K562 (cell line): Measurements from ENCODE around the gene ZNF865. TPM values are rescaled to one million over a fixed set of nuclear protein-coding genes. Genes with fewer than 3 reads are reported as not detected.

Experiments
- ATAC-seq: fragments of 200-7000 bp; cut with Tn5 transposase; 3 replicates; pipeline ENCODE4 v1.9.1; 2020; ENCODE audit warnings: moderate library complexity
- BruUV-seq: library from RNA; stranded (reverse); fragments of 400-500 nt; replicated peaks from 2 replicates; lab custom pipeline; 2021; lab: Mats Ljungman, UMichigan
- CTCF ChIA-PET: fragments of 300-600 bp; formaldehyde crosslinking; extraction: SDS; loops from one replicate; lab custom pipeline; 2021; ENCODE audit warnings: low intra/inter-chr PET ratio; lab: Yijun Ruan, JAX
- POLR2A ChIA-PET: fragments of 300-600, 350-650 bp; sonication (Branson Sonifier 250); formaldehyde crosslinking; extraction: SDS; loops from one replicate; lab custom pipeline; 2021; ENCODE audit warnings: antibody characterized with exemption, inconsistent platforms; lab: Yijun Ruan, JAX
- DNase-seq, 4 experiments: peaks; one replicate each; pipeline versions ENCODE4 v3.0.0 to v3.0.0-alpha.2; 2011 to 2018; ENCODE audit warnings: low spot score in 3 of 4, mixed read lengths in 3 of 4; ENCODE audit errors: extremely low read depth in 1 of 4
- FAIRE-seq: peaks from 2 replicates; lab custom pipeline; 2011; peaks lifted over from hg19 to GRCh38; lab: Jason Lieb, UNC
- H2AFZ ChIP-seq: 2 replicates; pipeline ENCODE4 v1.6.0; 2011; ENCODE audit warnings: low read depth, low read length, control low read depth, inconsistent platforms
- H3K27ac ChIP-seq: fragments of 200-600 bp; 3 replicates; pipeline ENCODE4 v1.8.0; 2011; ENCODE audit warnings: low read depth, mild to moderate bottlenecking, control low read depth, inconsistent platforms, low read length, moderate library complexity, mixed read lengths; ENCODE audit errors: extremely low read depth
- H3K27me3 ChIP-seq, 2 experiments: fragments of 300-600 bp in 1 of 2; 2 replicates in 1 of 2; 3 replicates in 1 of 2; pipeline versions ENCODE4 v1.6.0 to v1.8.0; 2011; ENCODE audit warnings: inconsistent platforms in 2 of 2, low read length in 2 of 2, mild to moderate bottlenecking in 1 of 2, mixed read lengths in 1 of 2, moderate library complexity in 1 of 2; ENCODE audit not compliant: control insufficient read depth in 2 of 2, insufficient read depth in 2 of 2
- H3K36me3 ChIP-seq: fragments of 300-600 bp; 3 replicates; pipeline ENCODE4 v1.8.0; 2011; ENCODE audit warnings: mild to moderate bottlenecking, low read length, inconsistent platforms; ENCODE audit not compliant: control insufficient read depth, insufficient read depth
- H3K4me1 ChIP-seq, 2 experiments: fragments of 200-600 bp in 1 of 2; replicated peaks in 1 of 2; 2 replicates in 1 of 2; 3 replicates in 1 of 2; pipeline versions ENCODE4 v1.5.1 to v1.8.0; 2011; ENCODE audit warnings: inconsistent platforms in 2 of 2, low read length in 2 of 2, mild to moderate bottlenecking in 1 of 2, mixed read lengths in 1 of 2, moderate library complexity in 1 of 2; ENCODE audit not compliant: control insufficient read depth in 2 of 2, insufficient read depth in 2 of 2
- H3K4me2 ChIP-seq: 2 replicates; pipeline ENCODE4 v1.6.1; 2011; ENCODE audit warnings: low read length, control low read depth, inconsistent platforms, mixed read lengths; ENCODE audit not compliant: insufficient read depth
- H3K4me3 ChIP-seq: fragments of 200-600 bp; sonication (generic), shearing (Covaris generic); 2 replicates; pipeline ENCODE4 v1.5.1; 2016; ENCODE audit warnings: control low read depth, inconsistent platforms
- H3K79me2 ChIP-seq: fragments of 200-600 bp; 3 replicates; pipeline ENCODE4 v1.8.0; 2011; ENCODE audit warnings: low read length, inconsistent platforms; ENCODE audit not compliant: control insufficient read depth, insufficient read depth
- H3K9ac ChIP-seq, 2 experiments: 2 replicates each; pipeline versions ENCODE4 v1.6.0 to v1.6.1; 2011; ENCODE audit warnings: low read depth in 2 of 2, low read length in 2 of 2, control low read depth in 1 of 2, inconsistent platforms in 1 of 2, mild to moderate bottlenecking in 1 of 2, mixed read lengths in 1 of 2; ENCODE audit not compliant: insufficient read depth in 1 of 2
- H3K9me1 ChIP-seq: one replicate; pipeline ENCODE4 v1.6.0; 2011; ENCODE audit warnings: inconsistent platforms, mild to moderate bottlenecking, low read length, moderate library complexity; ENCODE audit not compliant: control insufficient read depth, insufficient read depth
- H3K9me3 ChIP-seq: replicated peaks from 2 replicates; pipeline ENCODE4 v1.5.1; 2011; ENCODE audit warnings: low read depth, low read length, inconsistent platforms; ENCODE audit not compliant: control insufficient read depth, insufficient read depth
- H4K20me1 ChIP-seq: replicated peaks from 2 replicates; pipeline ENCODE4 v1.6.1; 2011; ENCODE audit warnings: low read length, inconsistent platforms, mixed read lengths; ENCODE audit not compliant: control insufficient read depth, insufficient read depth
- CTCF ChIP-seq, 3 experiments: IDR thresholded peaks in 2 of 3; conservative IDR thresholded peaks in 1 of 3; 2 replicates each; pipeline ENCODE4 v1.5.1; 2011 to 2012; ENCODE audit warnings: low read length in 3 of 3, mild to moderate bottlenecking in 3 of 3, control low read depth in 2 of 3, improper control_type of control experiment in 1 of 3, inconsistent platforms in 1 of 3, low read depth in 1 of 3, mixed read lengths in 1 of 3, moderate library complexity in 1 of 3; ENCODE audit not compliant: insufficient read depth in 2 of 3
- E2F4 ChIP-seq: sonication (generic); formaldehyde crosslinking; IDR thresholded peaks from 2 replicates; pipeline ENCODE4 v1.8.0; 2022; ENCODE audit warnings: mild to moderate bottlenecking, low read depth, missing genetic modification reagents
- ELK1 ChIP-seq: sonication (generic); formaldehyde crosslinking; IDR thresholded peaks from 2 replicates; pipeline ENCODE4 v1.8.1; 2022; ENCODE audit warnings: missing genetic modification reagents
- ERF ChIP-seq: fragments of 450-650 bp; formaldehyde crosslinking; IDR thresholded peaks from 2 replicates; pipeline ENCODE4 v1.4.0; 2020; ENCODE audit warnings: mild to moderate bottlenecking, mixed read lengths
- NCOA1 ChIP-seq: fragments of 450-650 bp; IDR thresholded peaks from 2 replicates; pipeline ENCODE4 v1.6.1; 2016; ENCODE audit warnings: low read depth
- TCF3 ChIP-seq: sonication (generic); formaldehyde crosslinking; IDR thresholded peaks from 2 replicates; pipeline ENCODE4 v1.4.0; 2020; ENCODE audit warnings: mild to moderate bottlenecking, missing genetic modification reagents
- THRAP3 ChIP-seq: fragments of 450-650 bp; IDR thresholded peaks from 2 replicates; pipeline ENCODE4 v1.6.1; 2016; ENCODE audit warnings: mild to moderate bottlenecking, inconsistent platforms, borderline replicate concordance
- ZZZ3 ChIP-seq: fragments of 450-650 bp; IDR thresholded peaks from 2 replicates; pipeline ENCODE4 v1.6.1; 2016; ENCODE audit warnings: antibody characterized with exemption, mild to moderate bottlenecking, moderate library complexity
- WGBS: fragments of 100-300 bp; shearing (Covaris generic); methylation state at CpG from one replicate; pipeline ENCODE4 v1.1.6; 2016; ENCODE audit warnings: low coverage, mixed read lengths; ENCODE audit not compliant: insufficient coverage; ENCODE audit errors: missing lambda C conversion rate; 5-methylcytosine and 5-hydroxymethylcytosine counted together
- in situ Hi-C: fragments of 300-500 bp; cut with MboI; formaldehyde crosslinking; loops from 4 replicates; pipeline ENCODE4 v1.15.0; 2018; ENCODE audit warnings: inconsistent platforms, mixed read lengths
- intact Hi-C: fragments of 100-400 bp; cut with micrococcal nuclease; formaldehyde crosslinking; loops from 2 replicates; pipeline ENCODE4 v1.14.2; 2022
- polyA plus RNA-seq, 8 experiments: library from polyadenylated mRNA; depleted of rRNA in 4 of 8; stranded (reverse) in 5 of 8; unstranded in 3 of 8; fragments of >200 nt; fragmentation: Nextera tagmentation in 2 of 8; fragmentation: Illumina TruSeq in 1 of 8; extraction: Ambion mirVana in 2 of 8; extraction: Trizol in 1 of 8; gene quantifications; 2 replicates each; pipeline versions ENCODE4 v1.2.1 to v1.2.3, GENCODE V29; 2011 to 2014; ENCODE audit warnings: inconsistent platforms in 1 of 8, missing spikeins in 1 of 8
- total RNA-seq, 7 experiments: library from RNA; depleted of rRNA in 6 of 7; stranded (reverse); fragments of >200 nt in 6 of 7; fragmentation: Illumina TruSeq in 2 of 7; extraction: Trizol in 2 of 7; gene quantifications; 2 replicates each; pipeline versions ENCODE4 v1.2.1 to v1.2.3, GENCODE V29; 2011 to 2021; ENCODE audit warnings: low replicate concordance in 1 of 7

Gene ZNF865
- total and polyA plus RNA-seq, 9 of the 15 experiments (the other 6 are each of a cell fraction or from before 2014, with no cell fraction given), result 0.40 to 18.8 (median 1.6) TPM; not detected in 2

GRCh38 chr19:55626350-55626749 is 20.9 kb downstream of the ZNF865 start:
- Histone ChIP-seq H3K27me3 (no peaks in the 10 kb centered on the region), H3K4me2 (no peak overlapping the region), H3K36me3 (no peaks in the 10 kb centered on the region; the same call in 2 of the 3 replicates), H3K27ac (no peak overlapping the region), H3K79me2 (peaks cover 7% of the 10 kb centered on the region; the same call in 2 of the 3 replicates), H3K9me1 (no peaks in the 10 kb centered on the region), H4K20me1 (no peaks in the 10 kb centered on the region; the same call in 1 of the 2 replicates), H2AFZ (no peak overlapping the region), H3K4me1 (peaks cover 9 to 11% of the 10 kb centered on the region in 2 experiments; a peak in 4 of 5 replicates), H3K4me3 (no peak overlapping the region), H3K9ac (no peak overlapping the region; a peak in 1 of 4 replicates), H3K9me3 (no peaks in the 10 kb centered on the region)
- intact Hi-C loops, result no loop called here
- ATAC-seq (no peak), FAIRE-seq (peak; percentile 59), DNase-seq (no peak)
- TF ChIP-seq TCF3 (CRISPR knock-in tag) (0 out of 2 replicates have a peak, but pooled peaks have one; percentile 16), NCOA1 (no peak)
- ChIA-PET CTCF (interaction anchor here (0.6 kb wide), 1 partner anchor 682 kb away, joined by 3 read pairs; no protein-coding TSS in a partner anchor), POLR2A (interaction anchor here (0.8 to 3.8 kb wide), 3 partner anchors 10 to 122 kb away, joined by 3 to 18 read pairs (median 4); no protein-coding TSS in a partner anchor)
- in situ Hi-C loops, result loop anchor here (5.0 to 25.0 kb wide), 4 partner anchors 109 to 686 kb away; partner anchors contain the start of genes BRSK1, HSPBP1, TNNT1 and ZSCAN5A
- BruUV-seq, result no TSS peak
- 38% methylated on average over 11 of the region's 11 CpGs for WGBS

- CTCF ChIA-PET, result interaction anchor here (0.5 to 3.3 kb wide), 9 partner anchors 21 to 539 kb away, joined by 3 to 73 read pairs (median 5); partner anchors contain the start of genes U2AF2 and ZNF865
- FAIRE-seq (peak; percentile 91), ATAC-seq (peak; percentile 82), DNase-seq (peak; percentile 54 to 95 (median 60))
- peaks cover 23% of the 10 kb centered on the region for H3K79me2 ChIP-seq
- no peak overlapping the region for H3K27ac ChIP-seq
- no peaks in the 10 kb centered on the region for H4K20me1 ChIP-seq
- 31% methylated on average over 3 of the region's 3 CpGs for WGBS
- H3K27me3 ChIP-seq, result no peaks in the 10 kb centered on the region
- intact Hi-C loops (loop anchor here (1.0 to 10.0 kb wide), 2 partner anchors 177 to 488 kb away; partner anchors contain the start of gene TNNT1), in situ Hi-C loops (loop anchor here (10.0 to 25.0 kb wide), 3 partner anchors 495 to 758 kb away; partner anchors contain the start of genes FCAR, TNNT1 and ZSCAN5A)
- H3K9me3 ChIP-seq, result 0 out of 2 replicates have a peak, but pooled peaks cover 2% of the 10 kb centered on the region
- POLR2A ChIA-PET, result interaction anchor here (0.5 to 2.0 kb wide), 5 partner anchors 8 to 683 kb away, joined by 3 to 12 read pairs (median 3); partner anchors contain the start of genes ZNF784 and ZNF865
- H3K9me1 ChIP-seq, result no peaks in the 10 kb centered on the region
- peak overlapping the region; percentile 21; the same call in 1 of the 2 replicates for H3K4me2 ChIP-seq
- no TSS peak for BruUV-seq
- H3K4me1 ChIP-seq, result peaks cover 13 to 22% of the 10 kb centered on the region in 2 experiments
- H2AFZ ChIP-seq, result peak overlapping the region; percentile 86
- H3K9ac ChIP-seq, result no peak overlapping the region
- H3K36me3 ChIP-seq, result no peaks in the 10 kb centered on the region
- no peak overlapping the region for H3K4me3 ChIP-seq
- no peak for TF ChIP-seq E2F4 (CRISPR knock-in tag)
- TF ChIP-seq ERF (CRISPR knock-in tag), result no peak
- peak; percentile 86 to 94 (median 90) for TF ChIP-seq CTCF (IDR thresholded peaks at IDR 0.05 in 2 of 3, conservative IDR thresholded peaks at IDR 0.05 in 1 of 3; ENCODE audit: insufficient read depth in 2 of 3, low read depth in 1 of 3, low read length in 3 of 3)
- TF ChIP-seq ELK1 (CRISPR knock-in tag), result no peak
- TF ChIP-seq ZZZ3, result no peak
- no peak for TF ChIP-seq THRAP3
These were observed 27.0 kb downstream of the ZNF865 start for GRCh38 chr19:55632463-55632834.
